Measurements from ENCODE around the gene NRXN3.
"Not testable (repeated sequence)": the region's sequence is repeated elsewhere in the genome, so short reads cannot be mapped to it uniquely, and the experiment has no call there.

The NRXN3 gene

DNA sequence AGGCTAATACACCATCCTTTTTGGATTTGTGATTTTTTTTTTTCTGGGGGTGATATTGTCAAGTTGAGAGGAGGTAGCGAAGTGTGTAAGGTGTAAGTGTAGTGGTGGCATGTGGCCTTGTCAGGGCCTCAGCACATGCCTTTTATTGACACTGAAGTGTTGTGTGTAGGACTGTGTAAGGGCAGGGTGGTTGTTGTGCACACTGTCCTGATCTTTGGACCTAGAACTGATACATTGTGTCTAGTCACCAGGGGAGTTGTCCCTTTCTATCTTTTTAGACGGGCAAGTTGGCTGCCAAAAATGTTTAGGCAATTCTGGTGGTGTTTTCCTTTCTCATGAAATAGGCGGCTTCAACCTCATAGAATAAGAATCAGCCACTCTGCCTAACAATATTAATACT, 244.0 kb downstream of the NRXN3 start:
- Mint-ChIP-seq H3K4me1 (no peaks in the 10 kb centered on the region), H3K27ac (no peak overlapping the region), H3K9me3 (no peaks in the 10 kb centered on the region), H3K27me3 (ENCODE audit: low read depth) (peaks cover 14% of the 10 kb centered on the region), H3K4me3 (no peak overlapping the region), H3K36me3 (ENCODE audit: low read depth) (no peaks in the 10 kb centered on the region)
- TF ChIP-seq, protein P1, sequence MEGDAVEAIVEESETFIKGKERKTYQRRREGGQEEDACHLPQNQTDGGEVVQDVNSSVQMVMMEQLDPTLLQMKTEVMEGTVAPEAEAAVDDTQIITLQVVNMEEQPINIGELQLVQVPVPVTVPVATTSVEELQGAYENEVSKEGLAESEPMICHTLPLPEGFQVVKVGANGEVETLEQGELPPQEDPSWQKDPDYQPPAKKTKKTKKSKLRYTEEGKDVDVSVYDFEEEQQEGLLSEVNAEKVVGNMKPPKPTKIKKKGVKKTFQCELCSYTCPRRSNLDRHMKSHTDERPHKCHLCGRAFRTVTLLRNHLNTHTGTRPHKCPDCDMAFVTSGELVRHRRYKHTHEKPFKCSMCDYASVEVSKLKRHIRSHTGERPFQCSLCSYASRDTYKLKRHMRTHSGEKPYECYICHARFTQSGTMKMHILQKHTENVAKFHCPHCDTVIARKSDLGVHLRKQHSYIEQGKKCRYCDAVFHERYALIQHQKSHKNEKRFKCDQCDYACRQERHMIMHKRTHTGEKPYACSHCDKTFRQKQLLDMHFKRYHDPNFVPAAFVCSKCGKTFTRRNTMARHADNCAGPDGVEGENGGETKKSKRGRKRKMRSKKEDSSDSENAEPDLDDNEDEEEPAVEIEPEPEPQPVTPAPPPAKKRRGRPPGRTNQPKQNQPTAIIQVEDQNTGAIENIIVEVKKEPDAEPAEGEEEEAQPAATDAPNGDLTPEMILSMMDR (IDR thresholded peaks at IDR 0.05; ENCODE audit: unreplicated experiment in 3 of 3), result no peak

DNA sequence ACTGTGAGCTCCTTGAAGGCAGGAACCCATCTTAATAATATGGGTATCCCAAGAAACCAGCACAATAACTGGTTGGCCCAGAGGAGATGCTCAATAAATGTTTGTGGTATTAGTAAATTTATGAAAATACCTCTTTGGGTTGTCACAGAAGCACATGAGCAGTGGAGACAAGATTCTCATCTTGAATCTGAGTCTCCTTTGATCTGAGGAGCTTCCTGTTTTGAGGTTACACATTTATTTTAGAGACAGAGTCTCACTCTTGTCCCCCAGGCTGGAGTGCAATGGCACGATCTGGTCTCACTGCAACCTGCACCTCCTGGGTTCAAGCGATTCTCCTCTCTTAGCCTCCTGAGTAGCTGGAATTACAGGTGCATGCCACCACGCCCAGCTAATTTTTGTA, 247.4 kb downstream of the NRXN3 start:
- no peak overlapping the region for H3K4me3 Mint-ChIP-seq
- H3K27me3 Mint-ChIP-seq (ENCODE audit: low read depth), result peaks cover 19% of the 10 kb centered on the region
- TF ChIP-seq, protein P1 (IDR thresholded peaks at IDR 0.05; ENCODE audit: unreplicated experiment in 3 of 3), result no peak
- no peaks in the 10 kb centered on the region for H3K9me3 Mint-ChIP-seq
- no peak overlapping the region for H3K27ac Mint-ChIP-seq
- no peaks in the 10 kb centered on the region for H3K4me1 Mint-ChIP-seq
- no peaks in the 10 kb centered on the region for H3K36me3 Mint-ChIP-seq (ENCODE audit: low read depth)

- TF ChIP-seq, protein P1 (IDR thresholded peaks at IDR 0.05; ENCODE audit: unreplicated experiment in 3 of 3), result no peak
- Mint-ChIP-seq H3K4me1 (no peaks in the 10 kb centered on the region), H3K27ac (no peak overlapping the region), H3K36me3 (ENCODE audit: low read depth) (no peaks in the 10 kb centered on the region), H3K27me3 (ENCODE audit: low read depth) (peaks cover 17% of the 10 kb centered on the region), H3K9me3 (no peaks in the 10 kb centered on the region), H3K4me3 (no peak overlapping the region)
Measured at GRCh38 chr14:78424311-78424710, 254.1 kb downstream of the NRXN3 start.

DNA sequence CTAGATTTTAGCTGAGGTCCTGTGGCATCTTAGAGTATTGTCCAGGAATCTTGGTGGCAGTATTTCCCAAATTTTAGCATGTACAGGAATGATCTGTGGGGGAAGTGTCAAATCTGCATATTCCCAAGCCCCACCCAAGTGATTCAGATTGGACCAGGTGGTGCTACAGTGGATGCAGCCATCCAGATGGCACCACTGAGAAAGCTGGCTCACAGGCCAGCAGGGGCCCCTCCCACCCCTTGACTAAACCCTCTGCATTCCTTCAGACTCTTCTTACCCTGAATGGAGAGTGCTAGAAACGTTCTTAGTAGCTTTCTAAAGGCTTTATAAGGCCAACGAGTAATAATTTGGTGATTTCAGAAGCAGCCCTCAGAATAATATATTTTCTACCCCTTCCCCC, 255.2 kb downstream of the NRXN3 start:
- H3K27ac Mint-ChIP-seq, result no peak overlapping the region
- TF ChIP-seq, protein P1 (IDR thresholded peaks at IDR 0.05; ENCODE audit: unreplicated experiment in 3 of 3), result no peak
- H3K9me3 Mint-ChIP-seq, result no peaks in the 10 kb centered on the region
- H3K36me3 Mint-ChIP-seq (ENCODE audit: low read depth), result no peaks in the 10 kb centered on the region
- H3K4me3 Mint-ChIP-seq, result no peak overlapping the region
- H3K27me3 Mint-ChIP-seq (ENCODE audit: low read depth), result peaks cover 17% of the 10 kb centered on the region
- H3K4me1 Mint-ChIP-seq, result no peaks in the 10 kb centered on the region

GRCh38 chr14:78425782-78426181, 255.6 kb downstream of the NRXN3 start:
- Mint-ChIP-seq H3K4me1 (no peaks in the 10 kb centered on the region), H3K27ac (no peak overlapping the region), H3K36me3 (ENCODE audit: low read depth) (no peaks in the 10 kb centered on the region), H3K9me3 (no peaks in the 10 kb centered on the region), H3K4me3 (no peak overlapping the region), H3K27me3 (ENCODE audit: low read depth) (peaks cover 13% of the 10 kb centered on the region)
- TF ChIP-seq, protein P1 (IDR thresholded peaks at IDR 0.05; ENCODE audit: unreplicated experiment in 3 of 3), result no peak

DNA sequence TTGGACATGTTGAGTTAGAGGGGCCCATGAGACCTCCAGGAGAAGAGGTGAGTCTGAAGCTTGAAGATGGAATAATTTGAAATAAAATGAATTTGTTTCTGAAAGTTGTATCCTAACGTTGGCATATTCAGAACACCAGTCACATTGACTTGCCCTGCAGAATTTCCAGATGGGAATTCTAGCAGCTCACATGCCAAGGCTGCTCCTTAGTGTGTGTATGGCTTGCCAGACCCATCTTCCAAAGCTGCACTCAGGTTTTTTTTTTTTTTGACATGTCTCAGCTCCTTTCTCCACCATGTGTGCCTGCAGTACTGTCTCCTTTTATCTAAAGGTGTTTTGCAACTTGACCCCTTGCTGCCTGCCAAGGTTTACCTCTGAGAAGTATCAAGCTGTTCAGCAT, 261.9 kb downstream of the NRXN3 start:
- H3K4me3 Mint-ChIP-seq, result no peak overlapping the region
- TF ChIP-seq, protein P1 (IDR thresholded peaks at IDR 0.05; ENCODE audit: unreplicated experiment in 3 of 3), result no peak
- H3K27ac Mint-ChIP-seq, result no peak overlapping the region
- H3K27me3 Mint-ChIP-seq (ENCODE audit: low read depth), result peaks cover 4% of the 10 kb centered on the region
- no peaks in the 10 kb centered on the region for H3K4me1 Mint-ChIP-seq
- no peaks in the 10 kb centered on the region for H3K36me3 Mint-ChIP-seq (ENCODE audit: low read depth)
- no peaks in the 10 kb centered on the region for H3K9me3 Mint-ChIP-seq

- H3K9me3 Mint-ChIP-seq; H3K36me3 Mint-ChIP-seq (ENCODE audit: low read depth); H3K27me3 Mint-ChIP-seq (ENCODE audit: low read depth); H3K4me1 Mint-ChIP-seq; H3K4me3 Mint-ChIP-seq; H3K27ac Mint-ChIP-seq: not testable (repeated sequence)
Measured at GRCh38 chr14:78437448-78437847, 267.3 kb downstream of the NRXN3 start.
